ENCODE results near the gene CA14. TPM values are rescaled to one million over a fixed set of nuclear protein-coding genes. Genes with fewer than 3 reads are reported as not detected.
"Not testable (repeated sequence)": the region's sequence is repeated elsewhere in the genome, so short reads cannot be mapped to it uniquely, and the experiment has no call there.

The CA14 gene
- polyA plus RNA-seq, 3 donors, result 6.8 to 10.5 (median 9.0) TPM

GRCh38 chr1:150280138-150280707 lies 22.6 kb downstream of the CA14 start:
- no peak for DNase-seq (ENCODE audit: low read depth in 3 of 3, low spot score in 2 of 3)

GRCh38 chr1:150281221-150281757 lies 23.7 kb downstream of the CA14 start:
- no peak for DNase-seq (ENCODE audit: low read depth in 3 of 3, low spot score in 2 of 3)

GRCh38 chr1:150281758-150282557 lies 24.4 kb downstream of the CA14 start, which contains the start of gene CIART:
CIART (plus strand) TSS chr1:150282554; CDS start chr1:150283268, 714 bp downstream.
- DNase-seq (ENCODE audit: low read depth in 3 of 3, low spot score in 2 of 3), result peak; percentile 85 to 94 (median 89)

GRCh38 chr1:150282558-150282958 lies 25.0 kb downstream of the CA14 start:
- no peak for DNase-seq (ENCODE audit: low read depth in 3 of 3, low spot score in 2 of 3)

GRCh38 chr1:150283260-150283659 lies 25.7 kb downstream of the CA14 start:
- DNase-seq (ENCODE audit: low read depth in 3 of 3, low spot score in 2 of 3), result no peak

GRCh38 chr1:150288382-150288781 lies 30.8 kb downstream of the CA14 start:
- DNase-seq (ENCODE audit: low read depth in 3 of 3, low spot score in 2 of 3), result no peak

GRCh38 chr1:150288822-150289221 lies 31.2 kb downstream of the CA14 start:
- DNase-seq (ENCODE audit: low read depth in 3 of 3, low spot score in 2 of 3), result no peak

- peak; percentile 90 to 92 (median 91) for DNase-seq (ENCODE audit: low read depth in 3 of 3, low spot score in 2 of 3)
Measured at GRCh38 chr1:150293433-150294253, 36.1 kb downstream of the CA14 start, which contains the start of gene MRPS21. MRPS21 (plus strand) TSS chr1:150293861; CDS start chr1:150294367, 506 bp downstream.

GRCh38 chr1:150295476-150295875 lies 37.9 kb downstream of the CA14 start:
- no peak for DNase-seq (ENCODE audit: low read depth in 3 of 3, low spot score in 2 of 3)

- no peak for DNase-seq (ENCODE audit: low read depth in 3 of 3, low spot score in 2 of 3)
Measured at GRCh38 chr1:150299716-150300115, 42.1 kb downstream of the CA14 start.

GRCh38 chr1:150302338-150302737 lies 44.8 kb downstream of the CA14 start:
- DNase-seq (ENCODE audit: low read depth in 3 of 3, low spot score in 2 of 3), result no peak

GRCh38 chr1:150302902-150303301 lies 45.3 kb downstream of the CA14 start:
- DNase-seq (ENCODE audit: low read depth in 3 of 3, low spot score in 2 of 3), result no peak

GRCh38 chr1:150308585-150308984 lies 51.0 kb downstream of the CA14 start:
- DNase-seq (ENCODE audit: low read depth in 3 of 3, low spot score in 2 of 3), result not testable (repeated sequence)

GRCh38 chr1:150309758-150310508 lies 52.4 kb downstream of the CA14 start:
- DNase-seq (ENCODE audit: low read depth in 3 of 3, low spot score in 2 of 3), result no peak

GRCh38 chr1:150311762-150312161 lies 54.2 kb downstream of the CA14 start:
- DNase-seq (ENCODE audit: low read depth in 3 of 3, low spot score in 2 of 3), result no peak

Other genes with a start within 250 kb of the CA14 start
- gene OTUD7B, start 247.0 kb upstream of the CA14 start, polyA plus RNA-seq (ENCODE audit: insufficient read length in 3 of 3), result 10 to 100 TPM; 16.4 to 18.7 (median 18.6) TPM
- gene VPS45, start 190.0 kb upstream of the CA14 start, polyA plus RNA-seq (ENCODE audit: insufficient read length in 3 of 3), result 10 to 100 TPM; 69.0 to 79.6 (median 76.1) TPM
- 10 to 100 TPM; 45.6 to 47.6 (median 47.4) TPM for gene PLEKHO1, start 107.9 kb upstream of the CA14 start, polyA plus RNA-seq (ENCODE audit: insufficient read length in 3 of 3)
- gene ANP32E, start 21.7 kb upstream of the CA14 start, polyA plus RNA-seq (ENCODE audit: insufficient read length in 3 of 3), result 100 to 1,000 TPM; 113 to 154 (median 134) TPM
- gene APH1A, start 11.2 kb downstream of the CA14 start, polyA plus RNA-seq (ENCODE audit: insufficient read length in 3 of 3), result 100 to 1,000 TPM; 193 to 204 (median 203) TPM
- gene C1orf54, start 15.0 kb downstream of the CA14 start, polyA plus RNA-seq (ENCODE audit: insufficient read length in 3 of 3), result 10 to 100 TPM; 53.9 to 64.4 (median 61.7) TPM
- 1 to 10 TPM; 7.1 to 8.3 (median 7.6) TPM for gene CIART, start 24.8 kb downstream of the CA14 start, polyA plus RNA-seq (ENCODE audit: insufficient read length in 3 of 3)
- 10 to 100 TPM; 83.6 to 91.3 (median 86.7) TPM for gene MRPS21, start 36.1 kb downstream of the CA14 start, polyA plus RNA-seq (ENCODE audit: insufficient read length in 3 of 3)
- 10 to 100 TPM; 59.9 to 64.2 (median 63.7) TPM for gene PRPF3, start 63.8 kb downstream of the CA14 start, polyA plus RNA-seq (ENCODE audit: insufficient read length in 3 of 3)
- gene RPRD2, start 106.4 kb downstream of the CA14 start, polyA plus RNA-seq (ENCODE audit: insufficient read length in 3 of 3), result 10 to 100 TPM; 46.9 to 55.5 (median 50.2) TPM
- 10 to 100 TPM; 19.7 to 25.4 (median 23.1) TPM for gene TARS2, start 229.6 kb downstream of the CA14 start, polyA plus RNA-seq (ENCODE audit: insufficient read length in 3 of 3)

Measured in right renal cortex interstitium (tissue), 3 donors.